Bronchial epithelial cell (primary cell): ENCODE results near the gene PPP1R2. TPM values are rescaled to one million over a fixed set of nuclear protein-coding genes. Genes with fewer than 3 reads are reported as not detected.
A peak's percentile ranks its signal among the peaks of the same experiment; 100 is the strongest.
"Not testable (repeated sequence)": the region's sequence is repeated elsewhere in the genome, so short reads cannot be mapped to it uniquely, and the experiment has no call there.

Experiments
- DNase-seq: peaks from one replicate; pipeline ENCODE4 v3.0.0-alpha.2; 2010; ENCODE audit warnings: low read depth
- FAIRE-seq: peaks from 2 replicates; lab custom pipeline; 2011; peaks lifted over from hg19 to GRCh38; lab: Jason Lieb, UNC
- H3K27me3 ChIP-seq: 2 replicates; pipeline ENCODE4 v1.5.1; 2011; ENCODE audit warnings: low read length; ENCODE audit not compliant: control insufficient read depth, insufficient read depth
- H3K36me3 ChIP-seq: 2 replicates; pipeline ENCODE4 v1.5.1; 2011; ENCODE audit warnings: low read length; ENCODE audit not compliant: control insufficient read depth, insufficient read depth
- H3K4me3 ChIP-seq: 2 replicates; pipeline ENCODE4 v1.5.1; 2011; ENCODE audit warnings: mild to moderate bottlenecking, low read depth, low read length, control low read depth
- total RNA-seq: library from RNA; depleted of rRNA; stranded (reverse); fragments of >200 nt; gene quantifications from 2 replicates; pipeline ENCODE4 v1.2.1, GENCODE V29; 2014
- TF ChIP-seq, protein P1 (sequence below): IDR thresholded peaks from 2 replicates; pipeline ENCODE4 v1.5.1; 2011; ENCODE audit warnings: mild to moderate bottlenecking, moderate library complexity, low read length, control low read depth, inconsistent platforms; ENCODE audit not compliant: insufficient read depth, severe bottlenecking

PPP1R2 gene
- total RNA-seq, result 57.9 and 120 TPM in 2 replicates

DNA sequence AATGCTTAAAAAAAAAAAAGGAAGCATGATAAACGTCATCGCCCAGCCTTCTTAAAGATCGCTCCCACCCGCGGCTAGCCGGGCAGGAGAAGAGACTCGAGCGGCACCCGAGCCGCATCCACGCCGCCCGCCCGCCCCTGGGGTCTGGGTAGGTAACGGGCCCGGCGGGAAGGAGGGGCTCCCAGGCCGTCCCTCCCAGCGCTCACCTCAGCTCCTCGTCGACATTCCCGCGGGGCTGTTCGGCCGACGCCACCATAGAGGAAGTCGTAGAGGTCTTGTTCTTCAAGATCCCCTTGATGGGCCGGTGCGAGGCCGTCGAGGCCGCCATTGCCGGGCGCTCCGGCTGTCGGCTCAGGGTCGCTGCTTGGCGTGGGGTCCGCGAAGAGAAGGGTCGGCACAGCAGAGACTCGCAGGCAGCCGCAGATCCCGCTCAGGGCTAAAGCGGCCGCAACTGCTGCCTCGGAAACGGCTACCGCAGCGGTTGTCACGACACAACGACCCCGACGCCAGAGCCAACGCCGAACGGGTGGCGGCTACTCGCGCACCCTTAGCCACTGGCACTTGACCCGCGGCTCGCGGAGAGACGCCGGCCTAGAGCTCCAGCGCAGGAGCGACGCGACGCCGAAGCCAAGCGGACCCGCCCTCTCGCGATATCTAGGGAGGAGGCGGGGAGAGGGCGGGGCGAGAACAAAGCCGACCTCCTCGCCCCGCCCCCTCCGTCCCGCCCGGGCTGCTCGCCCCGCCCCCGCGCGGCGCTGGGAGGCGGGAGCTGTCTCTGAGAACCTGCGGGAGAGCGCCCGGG lies at the start of gene PPP1R2:
Gene PPP1R2 (minus strand): TSS at position 628 of the 802 bp plus-strand sequence. CDS start 300 bp downstream, at position 328.
- H3K27me3 ChIP-seq, result no peaks in the 10 kb centered on the region
- no peak for FAIRE-seq
- no peaks in the 10 kb centered on the region for H3K36me3 ChIP-seq
- peak; percentile 66 for DNase-seq
- TF ChIP-seq, protein P1, sequence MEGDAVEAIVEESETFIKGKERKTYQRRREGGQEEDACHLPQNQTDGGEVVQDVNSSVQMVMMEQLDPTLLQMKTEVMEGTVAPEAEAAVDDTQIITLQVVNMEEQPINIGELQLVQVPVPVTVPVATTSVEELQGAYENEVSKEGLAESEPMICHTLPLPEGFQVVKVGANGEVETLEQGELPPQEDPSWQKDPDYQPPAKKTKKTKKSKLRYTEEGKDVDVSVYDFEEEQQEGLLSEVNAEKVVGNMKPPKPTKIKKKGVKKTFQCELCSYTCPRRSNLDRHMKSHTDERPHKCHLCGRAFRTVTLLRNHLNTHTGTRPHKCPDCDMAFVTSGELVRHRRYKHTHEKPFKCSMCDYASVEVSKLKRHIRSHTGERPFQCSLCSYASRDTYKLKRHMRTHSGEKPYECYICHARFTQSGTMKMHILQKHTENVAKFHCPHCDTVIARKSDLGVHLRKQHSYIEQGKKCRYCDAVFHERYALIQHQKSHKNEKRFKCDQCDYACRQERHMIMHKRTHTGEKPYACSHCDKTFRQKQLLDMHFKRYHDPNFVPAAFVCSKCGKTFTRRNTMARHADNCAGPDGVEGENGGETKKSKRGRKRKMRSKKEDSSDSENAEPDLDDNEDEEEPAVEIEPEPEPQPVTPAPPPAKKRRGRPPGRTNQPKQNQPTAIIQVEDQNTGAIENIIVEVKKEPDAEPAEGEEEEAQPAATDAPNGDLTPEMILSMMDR, result no peak
- H3K4me3 ChIP-seq, result peak within 1 kb of the TSS; percentile 92

DNA sequence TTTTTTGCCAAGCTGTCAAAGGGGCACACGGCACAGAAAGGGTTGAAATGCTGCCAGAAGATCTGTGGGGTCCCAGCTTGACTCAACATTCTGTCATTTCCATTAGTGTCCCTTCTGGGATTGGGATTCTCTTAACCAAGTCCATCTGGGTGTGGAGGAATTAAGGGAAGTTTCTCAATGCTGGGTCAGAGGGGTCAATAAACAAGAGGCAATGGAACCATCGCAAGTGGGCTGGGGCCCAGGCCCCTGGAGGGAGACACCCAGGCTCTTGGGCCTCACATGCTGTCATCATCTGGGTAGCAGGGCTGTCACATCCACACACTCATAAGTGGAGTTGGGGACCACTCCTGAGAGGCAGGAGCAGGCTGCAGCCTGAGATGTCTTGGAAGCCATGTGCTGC lies 48.7 kb upstream of the PPP1R2 start:
- FAIRE-seq (no peak), DNase-seq (no peak)
- Histone ChIP-seq H3K27me3 (no peaks in the 10 kb centered on the region), H3K4me3 (no peak overlapping the region), H3K36me3 (no peaks in the 10 kb centered on the region)
- TF ChIP-seq, protein P1, result no peak

DNA sequence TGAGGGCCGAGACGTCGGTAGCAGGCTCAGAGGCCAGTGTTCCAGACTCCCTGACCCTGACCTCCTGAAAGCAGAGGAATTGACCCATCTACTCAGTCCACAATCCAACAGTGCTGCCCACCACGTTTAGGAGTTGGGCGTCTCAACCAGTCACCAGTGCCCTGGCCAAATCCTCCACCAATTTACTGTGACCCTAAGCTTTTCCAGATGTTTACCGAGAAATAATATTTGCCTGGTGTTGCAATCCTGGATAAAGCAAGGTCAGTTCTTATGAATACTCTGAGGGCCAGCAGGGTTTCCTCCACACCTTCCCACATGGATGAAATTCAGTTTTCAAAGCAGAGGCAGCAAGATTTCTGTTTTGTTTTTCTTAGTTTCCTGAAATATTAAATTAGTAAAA lies 48.1 kb upstream of the PPP1R2 start:
- TF ChIP-seq, protein P1, result no peak
- FAIRE-seq, result no peak

DNA sequence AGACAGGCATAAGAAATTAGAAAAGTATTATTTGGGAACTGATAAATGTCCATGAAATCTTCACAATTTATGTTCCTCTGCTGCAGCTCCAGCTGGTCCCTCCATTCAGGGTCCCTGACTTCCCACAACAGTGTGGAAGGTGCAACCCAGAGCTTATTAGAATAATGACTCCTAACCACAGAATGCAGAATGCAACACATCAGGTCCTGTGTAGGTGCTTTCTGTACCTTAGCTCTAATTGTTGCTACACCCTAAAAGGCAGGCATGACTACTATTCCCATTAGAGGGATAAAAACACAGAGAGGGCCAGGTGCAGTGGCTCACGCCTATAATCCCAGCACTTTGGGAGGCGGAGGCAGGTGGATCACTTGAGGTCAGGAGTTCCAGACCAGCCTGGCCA lies 47.3 kb upstream of the PPP1R2 start:
- not testable (repeated sequence) for FAIRE-seq, H3K27me3 ChIP-seq, H3K36me3 ChIP-seq, DNase-seq, H3K4me3 ChIP-seq

More for the DNA sequence above, 48.1 kb upstream of the PPP1R2 start:
- Histone ChIP-seq H3K36me3 (no peaks in the 10 kb centered on the region), H3K27me3 (no peaks in the 10 kb centered on the region), H3K4me3 (no peak overlapping the region)
- DNase-seq, result no peak

DNA sequence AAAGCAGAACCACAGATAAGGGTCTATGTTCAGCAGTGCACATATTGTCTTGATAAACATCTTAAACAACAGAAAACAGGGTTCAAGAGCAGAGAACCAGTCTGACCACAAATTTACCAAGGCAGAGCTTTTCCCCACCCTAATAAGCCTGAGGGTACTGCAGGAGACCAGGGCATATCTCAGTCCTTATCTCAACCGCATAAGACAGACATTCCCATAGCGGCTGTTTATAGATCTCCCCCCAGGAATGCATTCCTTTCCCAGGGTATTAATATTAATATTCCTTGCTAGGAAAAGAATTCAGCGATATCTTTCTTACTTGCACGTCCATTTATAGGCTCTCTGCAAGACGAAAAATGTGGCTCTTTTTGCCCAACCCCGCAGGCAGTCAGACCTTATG lies 46.7 kb upstream of the PPP1R2 start:
- not testable (repeated sequence) for H3K36me3 ChIP-seq, H3K4me3 ChIP-seq, H3K27me3 ChIP-seq, DNase-seq, FAIRE-seq

DNA sequence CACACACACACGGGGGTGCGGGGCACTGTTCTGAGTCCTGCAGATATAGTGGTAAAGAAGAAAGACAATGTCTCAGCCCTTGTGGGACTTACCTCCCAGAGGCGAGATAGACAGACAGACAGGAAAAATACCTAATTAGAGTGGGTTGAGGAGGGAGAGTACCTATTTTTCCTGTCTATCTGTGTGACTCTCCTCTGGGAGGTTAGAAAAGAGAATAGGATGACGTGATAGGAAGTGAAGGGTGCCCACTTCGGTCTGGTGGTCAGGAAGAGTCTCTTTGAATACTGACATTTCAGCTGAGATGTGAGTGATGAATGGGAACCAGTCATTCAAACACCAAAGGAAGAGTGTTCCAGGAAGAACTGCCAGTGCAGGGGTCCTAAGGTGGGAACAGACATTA lies 44.7 kb upstream of the PPP1R2 start:
- DNase-seq (no peak), FAIRE-seq (no peak)
- Histone ChIP-seq H3K27me3 (no peaks in the 10 kb centered on the region), H3K36me3 (no peaks in the 10 kb centered on the region), H3K4me3 (no peak overlapping the region)
- TF ChIP-seq, protein P1, result no peak
